ENCODE data around the gene ADGB. TPM values are rescaled to one million over a fixed set of nuclear protein-coding genes. Genes with fewer than 3 reads are reported as not detected.

ADGB gene
- total and polyA plus RNA-seq, 2 of the 13 experiments (the other 11 are each of a cell fraction or from before 2014, with no cell fraction given), result not detected

DNA sequence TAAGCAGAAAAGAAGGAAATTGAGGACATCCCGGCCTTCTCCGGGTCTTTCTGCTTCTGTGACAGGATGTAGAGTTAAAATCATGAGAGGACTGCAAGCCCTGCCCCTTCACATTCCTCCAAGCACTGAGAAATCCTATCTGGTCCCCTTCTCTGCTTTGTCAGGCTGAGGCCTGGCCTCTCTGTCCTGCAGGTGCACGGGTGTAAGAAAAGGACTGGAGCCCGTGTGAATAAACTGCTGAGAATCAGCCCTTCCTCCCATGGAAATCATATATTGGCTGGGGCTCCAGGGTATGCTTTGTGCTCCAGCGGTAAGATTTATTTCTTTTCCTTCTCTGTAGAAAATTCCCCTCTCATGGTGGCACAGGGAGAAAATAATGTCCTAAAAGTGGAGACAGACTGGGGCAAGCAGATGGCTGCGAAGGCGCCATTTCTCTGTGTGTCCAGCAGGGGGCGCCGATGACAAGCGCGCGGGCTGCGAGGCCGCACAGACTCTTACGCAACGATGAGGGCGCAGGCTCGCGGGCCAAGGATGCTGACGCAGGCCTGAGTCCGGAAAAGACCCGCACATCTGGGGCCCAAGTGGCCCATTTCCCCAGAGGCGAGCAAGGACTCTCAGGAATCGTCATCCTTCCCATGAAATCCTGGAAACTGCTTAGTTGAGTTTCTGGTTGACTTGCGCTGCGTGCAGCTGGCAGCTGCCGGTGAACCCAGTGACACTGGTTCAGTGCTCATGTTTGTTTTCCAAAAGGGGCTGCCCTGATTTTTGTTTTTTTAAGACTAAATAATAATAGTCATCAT lies 258.6 kb downstream of the ADGB start (continued):
- TF ChIP-seq, protein P1, sequence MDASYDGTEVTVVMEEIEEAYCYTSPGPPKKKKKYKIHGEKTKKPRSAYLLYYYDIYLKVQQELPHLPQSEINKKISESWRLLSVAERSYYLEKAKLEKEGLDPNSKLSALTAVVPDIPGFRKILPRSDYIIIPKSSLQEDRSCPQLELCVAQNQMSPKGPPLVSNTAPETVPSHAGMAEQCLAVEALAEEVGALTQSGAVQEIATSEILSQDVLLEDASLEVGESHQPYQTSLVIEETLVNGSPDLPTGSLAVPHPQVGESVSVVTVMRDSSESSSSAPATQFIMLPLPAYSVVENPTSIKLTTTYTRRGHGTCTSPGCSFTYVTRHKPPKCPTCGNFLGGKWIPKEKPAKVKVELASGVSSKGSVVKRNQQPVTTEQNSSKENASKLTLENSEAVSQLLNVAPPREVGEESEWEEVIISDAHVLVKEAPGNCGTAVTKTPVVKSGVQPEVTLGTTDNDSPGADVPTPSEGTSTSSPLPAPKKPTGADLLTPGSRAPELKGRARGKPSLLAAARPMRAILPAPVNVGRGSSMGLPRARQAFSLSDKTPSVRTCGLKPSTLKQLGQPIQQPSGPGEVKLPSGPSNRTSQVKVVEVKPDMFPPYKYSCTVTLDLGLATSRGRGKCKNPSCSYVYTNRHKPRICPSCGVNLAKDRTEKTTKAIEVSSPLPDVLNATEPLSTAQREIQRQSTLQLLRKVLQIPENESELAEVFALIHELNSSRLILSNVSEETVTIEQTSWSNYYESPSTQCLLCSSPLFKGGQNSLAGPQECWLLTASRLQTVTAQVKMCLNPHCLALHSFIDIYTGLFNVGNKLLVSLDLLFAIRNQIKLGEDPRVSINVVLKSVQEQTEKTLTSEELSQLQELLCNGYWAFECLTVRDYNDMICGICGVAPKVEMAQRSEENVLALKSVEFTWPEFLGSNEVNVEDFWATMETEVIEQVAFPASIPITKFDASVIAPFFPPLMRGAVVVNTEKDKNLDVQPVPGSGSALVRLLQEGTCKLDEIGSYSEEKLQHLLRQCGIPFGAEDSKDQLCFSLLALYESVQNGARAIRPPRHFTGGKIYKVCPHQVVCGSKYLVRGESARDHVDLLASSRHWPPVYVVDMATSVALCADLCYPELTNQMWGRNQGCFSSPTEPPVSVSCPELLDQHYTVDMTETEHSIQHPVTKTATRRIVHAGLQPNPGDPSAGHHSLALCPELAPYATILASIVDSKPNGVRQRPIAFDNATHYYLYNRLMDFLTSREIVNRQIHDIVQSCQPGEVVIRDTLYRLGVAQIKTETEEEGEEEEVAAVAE (CRISPR knock-in tag; IDR thresholded peaks at IDR 0.05; ENCODE audit: borderline replicate concordance), result peak; percentile 65; the same call in 1 of the 2 replicates
- TF ChIP-seq TARDBP (CRISPR knock-in tag; IDR thresholded peaks at IDR 0.05), result peak; percentile 79
- 0 out of 2 replicates have a peak, but pooled peaks have one; percentile 41 for TF ChIP-seq ZNF644 (CRISPR knock-in tag; IDR thresholded peaks at IDR 0.05; ENCODE audit: low read depth)
- TF ChIP-seq CAMTA2 (CRISPR knock-in tag; IDR thresholded peaks at IDR 0.05; ENCODE audit: borderline replicate concordance), result peak; percentile 54; the same call in 1 of the 2 replicates
- TF ChIP-seq ZNF12 (CRISPR knock-in tag; IDR thresholded peaks at IDR 0.05), result peak; percentile 75
- TF ChIP-seq PAWR (CRISPR knock-in tag; IDR thresholded peaks at IDR 0.05; ENCODE audit: borderline replicate concordance), result no peak
- TF ChIP-seq HDAC1 (CRISPR knock-in tag; IDR thresholded peaks at IDR 0.05), result 0 out of 2 replicates have a peak, but pooled peaks have one; percentile 28
- TF ChIP-seq KLF6 (CRISPR knock-in tag; IDR thresholded peaks at IDR 0.05), result 0 out of 2 replicates have a peak, but pooled peaks have one; percentile 79
- 0 out of 2 replicates have a peak, but pooled peaks have one; percentile 29 for TF ChIP-seq RFXANK (CRISPR knock-in tag; IDR thresholded peaks at IDR 0.05)
- TF ChIP-seq U2AF2 (IDR thresholded peaks at IDR 0.05; ENCODE audit: low read depth, low read length), result no peak
- peak; percentile 74 for TF ChIP-seq ZNF225 (CRISPR knock-in tag; IDR thresholded peaks at IDR 0.05)
- peak; percentile 55; the same call in 1 of the 2 replicates for TF ChIP-seq KDM1A (CRISPR knock-in tag; IDR thresholded peaks at IDR 0.05)
- TF ChIP-seq, protein P2, sequence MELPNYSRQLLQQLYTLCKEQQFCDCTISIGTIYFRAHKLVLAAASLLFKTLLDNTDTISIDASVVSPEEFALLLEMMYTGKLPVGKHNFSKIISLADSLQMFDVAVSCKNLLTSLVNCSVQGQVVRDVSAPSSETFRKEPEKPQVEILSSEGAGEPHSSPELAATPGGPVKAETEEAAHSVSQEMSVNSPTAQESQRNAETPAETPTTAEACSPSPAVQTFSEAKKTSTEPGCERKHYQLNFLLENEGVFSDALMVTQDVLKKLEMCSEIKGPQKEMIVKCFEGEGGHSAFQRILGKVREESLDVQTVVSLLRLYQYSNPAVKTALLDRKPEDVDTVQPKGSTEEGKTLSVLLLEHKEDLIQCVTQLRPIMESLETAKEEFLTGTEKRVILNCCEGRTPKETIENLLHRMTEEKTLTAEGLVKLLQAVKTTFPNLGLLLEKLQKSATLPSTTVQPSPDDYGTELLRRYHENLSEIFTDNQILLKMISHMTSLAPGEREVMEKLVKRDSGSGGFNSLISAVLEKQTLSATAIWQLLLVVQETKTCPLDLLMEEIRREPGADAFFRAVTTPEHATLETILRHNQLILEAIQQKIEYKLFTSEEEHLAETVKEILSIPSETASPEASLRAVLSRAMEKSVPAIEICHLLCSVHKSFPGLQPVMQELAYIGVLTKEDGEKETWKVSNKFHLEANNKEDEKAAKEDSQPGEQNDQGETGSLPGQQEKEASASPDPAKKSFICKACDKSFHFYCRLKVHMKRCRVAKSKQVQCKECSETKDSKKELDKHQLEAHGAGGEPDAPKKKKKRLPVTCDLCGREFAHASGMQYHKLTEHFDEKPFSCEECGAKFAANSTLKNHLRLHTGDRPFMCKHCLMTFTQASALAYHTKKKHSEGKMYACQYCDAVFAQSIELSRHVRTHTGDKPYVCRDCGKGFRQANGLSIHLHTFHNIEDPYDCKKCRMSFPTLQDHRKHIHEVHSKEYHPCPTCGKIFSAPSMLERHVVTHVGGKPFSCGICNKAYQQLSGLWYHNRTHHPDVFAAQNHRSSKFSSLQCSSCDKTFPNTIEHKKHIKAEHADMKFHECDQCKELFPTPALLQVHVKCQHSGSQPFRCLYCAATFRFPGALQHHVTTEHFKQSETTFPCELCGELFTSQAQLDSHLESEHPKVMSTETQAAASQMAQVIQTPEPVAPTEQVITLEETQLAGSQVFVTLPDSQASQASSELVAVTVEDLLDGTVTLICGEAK (IDR thresholded peaks at IDR 0.05), result no peak
- TF ChIP-seq, protein P2 (CRISPR knock-in tag; IDR thresholded peaks at IDR 0.05), result no peak
- TF ChIP-seq ZNF496 (CRISPR knock-in tag; IDR thresholded peaks at IDR 0.05; ENCODE audit: insufficient replicate concordance), result no peak
- TF ChIP-seq RBAK (CRISPR knock-in tag; IDR thresholded peaks at IDR 0.05), result 0 out of 2 replicates have a peak, but pooled peaks have one; percentile 53
- no peak for TF ChIP-seq RCOR2 (CRISPR knock-in tag; IDR thresholded peaks at IDR 0.05)

Measured in HepG2 (cell line).